NK-92 treated with Interleukin-12 subunit alpha and Interleukin-12 subunit beta, amount 100 ng/mL, for 24 hours (cell line): Measurements from ENCODE around the gene HES1.

Experiments
- DNase-seq: peaks from one replicate; lab custom pipeline; 2025; lab: John Stamatoyannopoulos, UW

The HES1 gene

GRCh38 chr3:194167480-194168282, 31.7 kb downstream of the HES1 start:
- no peak for DNase-seq

- no peak for DNase-seq
Observed at GRCh38 chr3:194168994-194169393, 33.0 kb downstream of the HES1 start.

GRCh38 chr3:194169595-194169994, 33.6 kb downstream of the HES1 start:
- DNase-seq = no peak

- DNase-seq = no peak
Observed at GRCh38 chr3:194170793-194171192, 34.8 kb downstream of the HES1 start.

GRCh38 chr3:194174406-194174805, 38.5 kb downstream of the HES1 start:
- no peak for DNase-seq

- no peak for DNase-seq
Observed at GRCh38 chr3:194174980-194175379, 39.0 kb downstream of the HES1 start.

GRCh38 chr3:194176274-194176991, 40.5 kb downstream of the HES1 start:
- DNase-seq = no peak

- DNase-seq = no peak
Observed at GRCh38 chr3:194177141-194177540, 41.2 kb downstream of the HES1 start.

- no peak for DNase-seq
Observed at GRCh38 chr3:194178128-194178527, 42.2 kb downstream of the HES1 start.

GRCh38 chr3:194178669-194179068, 42.7 kb downstream of the HES1 start:
- DNase-seq = no peak

- no peak for DNase-seq
Observed at GRCh38 chr3:194180570-194180969, 44.6 kb downstream of the HES1 start.

GRCh38 chr3:194181612-194182529, 45.9 kb downstream of the HES1 start:
- no peak for DNase-seq

- no peak for DNase-seq
Observed at GRCh38 chr3:194183271-194183670, 47.3 kb downstream of the HES1 start.

- no peak for DNase-seq
Observed at GRCh38 chr3:194184265-194184751, 48.4 kb downstream of the HES1 start.

GRCh38 chr3:194184801-194185200, 48.9 kb downstream of the HES1 start:
- no peak for DNase-seq

GRCh38 chr3:194185221-194185620, 49.3 kb downstream of the HES1 start:
- DNase-seq = no peak

- no peak for DNase-seq
Observed at GRCh38 chr3:194187233-194187944, 51.4 kb downstream of the HES1 start.
